ENCODE results near the gene KCTD11.

The KCTD11 gene

DNA sequence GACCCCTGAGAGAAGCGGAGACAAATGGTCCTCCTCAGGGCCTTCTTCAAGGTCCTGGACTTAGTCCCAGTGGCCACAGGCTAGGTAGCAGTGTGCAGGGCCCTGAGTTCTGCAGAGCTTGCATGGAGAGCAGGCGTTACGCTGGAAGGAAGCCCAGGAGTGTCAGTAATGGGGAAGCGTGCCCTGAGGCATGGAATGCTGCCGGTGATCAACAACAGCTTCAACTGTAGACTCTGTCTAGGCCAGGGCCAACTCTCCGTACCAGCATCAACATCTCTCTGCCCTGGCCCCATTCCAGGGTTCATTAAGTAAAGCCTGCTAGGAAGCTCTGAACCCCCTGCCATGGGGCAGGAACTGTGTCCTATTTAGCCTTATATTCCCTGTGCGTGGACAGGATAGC is 28.4 kb downstream of the KCTD11 start:
- no peak for DNase-seq

DNA sequence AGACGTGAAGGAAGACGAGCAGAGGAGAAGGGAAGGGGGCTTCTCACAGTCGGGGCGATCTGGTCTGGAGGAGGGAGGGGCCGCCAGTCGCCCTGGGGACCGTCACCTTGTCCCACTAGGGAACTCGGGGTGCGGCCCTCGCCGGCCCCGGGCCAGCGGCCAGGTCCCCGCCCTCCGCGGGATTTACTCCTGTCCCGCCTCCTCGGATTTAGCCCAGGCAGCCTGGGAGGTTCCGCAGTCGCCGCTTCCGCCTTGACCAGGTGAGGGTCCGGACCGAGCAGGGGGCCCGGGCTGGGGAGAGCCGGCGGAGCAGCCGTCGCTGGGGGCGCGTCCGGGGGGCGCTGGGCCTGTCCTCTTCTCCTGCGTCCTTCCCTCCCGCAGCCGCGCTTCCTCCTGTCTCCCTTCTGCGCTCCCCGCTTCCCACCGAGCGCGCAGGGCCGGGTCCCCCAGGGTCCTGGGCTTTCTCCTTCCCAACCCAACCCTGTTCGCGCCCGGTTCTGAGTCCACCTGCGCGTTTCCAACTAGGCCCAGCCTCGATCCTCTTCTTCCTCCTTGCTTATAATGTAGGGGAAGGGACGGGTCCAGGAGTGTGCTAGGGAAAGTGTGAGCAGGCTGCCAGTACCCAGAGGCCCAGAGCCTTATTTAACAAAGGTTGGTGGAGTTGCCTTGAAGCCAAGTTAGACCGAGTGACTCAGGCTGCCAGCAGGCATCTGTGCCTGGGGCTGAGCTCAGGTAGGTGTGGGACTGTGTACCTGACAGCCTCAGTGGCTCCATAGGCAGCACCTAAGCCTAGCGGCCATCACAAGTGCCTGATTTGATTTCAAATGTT is 29.1 kb downstream of the KCTD11 start, which contains the start of gene TNK1:
TNK1 (plus strand) TSS at position 235 of the 829 bp plus-strand sequence. CDS start 1,838 bp downstream, outside the sequence.
- DNase-seq, result no peak

DNA sequence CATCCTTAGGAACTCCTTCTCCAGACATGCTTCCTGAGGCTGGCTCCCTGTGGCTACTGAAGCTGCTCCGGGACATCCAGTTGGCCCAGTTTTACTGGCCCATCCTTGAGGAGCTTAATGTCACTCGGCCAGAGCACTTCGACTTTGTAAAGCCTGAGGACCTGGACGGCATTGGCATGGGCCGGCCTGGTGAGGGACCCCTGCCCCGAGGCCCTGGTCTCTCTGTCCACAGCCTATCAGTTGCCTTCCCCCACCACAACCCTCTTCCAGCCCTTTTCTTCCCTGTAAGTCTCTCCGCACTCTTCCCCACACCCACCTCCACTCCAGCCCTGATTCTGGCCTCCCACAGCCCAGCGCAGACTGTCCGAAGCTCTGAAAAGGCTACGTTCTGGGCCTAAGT is 30.9 kb downstream of the KCTD11 start:
- no peak for DNase-seq

DNA sequence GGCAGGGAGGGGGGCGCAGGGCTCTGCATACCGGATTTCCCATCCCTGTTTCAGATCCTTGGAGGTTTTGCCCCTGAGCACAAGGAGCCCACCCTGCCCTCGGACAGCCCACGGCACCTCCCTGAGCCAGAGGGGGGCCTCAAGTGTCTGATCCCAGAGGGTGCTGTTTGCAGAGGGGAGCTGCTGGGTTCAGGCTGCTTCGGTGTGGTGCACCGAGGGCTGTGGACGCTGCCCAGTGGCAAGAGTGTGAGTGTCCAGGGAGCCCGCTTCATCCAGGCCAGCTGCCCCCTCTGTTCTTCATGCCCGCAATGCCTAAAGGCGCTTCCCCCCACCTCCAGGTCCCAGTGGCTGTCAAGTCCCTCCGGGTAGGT is 31.4 kb downstream of the KCTD11 start:
- no peak for DNase-seq

DNA sequence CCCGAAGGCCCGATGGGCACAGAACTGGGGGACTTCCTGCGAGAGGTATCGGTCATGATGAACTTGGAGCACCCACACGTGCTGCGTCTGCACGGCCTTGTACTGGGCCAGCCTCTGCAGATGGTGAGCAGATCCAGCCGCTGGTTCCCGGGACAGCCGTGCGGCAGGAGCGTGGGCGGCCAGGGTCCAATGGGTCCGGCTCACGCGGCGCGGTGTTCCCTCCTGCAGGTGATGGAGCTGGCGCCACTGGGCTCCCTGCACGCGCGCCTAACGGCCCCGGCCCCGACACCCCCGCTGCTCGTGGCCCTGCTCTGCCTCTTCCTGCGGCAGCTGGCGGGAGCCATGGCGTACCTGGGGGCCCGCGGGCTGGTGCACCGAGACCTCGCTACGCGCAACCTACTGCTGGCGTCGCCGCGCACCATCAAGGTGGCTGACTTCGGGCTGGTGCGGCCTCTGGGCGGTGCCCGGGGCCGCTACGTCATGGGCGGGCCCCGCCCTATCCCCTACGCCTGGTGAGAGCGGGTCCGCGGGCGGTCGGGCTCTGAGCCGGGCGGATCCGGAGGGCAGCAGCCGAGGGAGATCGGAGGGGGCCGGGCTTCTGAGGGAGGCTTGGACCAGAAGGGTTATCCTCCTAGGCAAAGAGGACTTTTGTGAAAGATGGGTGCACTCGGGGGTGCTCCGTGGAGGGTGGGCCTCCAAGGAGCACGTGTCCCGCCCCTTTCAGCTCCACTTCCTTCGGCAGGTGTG is 32.0 kb downstream of the KCTD11 start:
- peak; percentile 87 for DNase-seq

DNA sequence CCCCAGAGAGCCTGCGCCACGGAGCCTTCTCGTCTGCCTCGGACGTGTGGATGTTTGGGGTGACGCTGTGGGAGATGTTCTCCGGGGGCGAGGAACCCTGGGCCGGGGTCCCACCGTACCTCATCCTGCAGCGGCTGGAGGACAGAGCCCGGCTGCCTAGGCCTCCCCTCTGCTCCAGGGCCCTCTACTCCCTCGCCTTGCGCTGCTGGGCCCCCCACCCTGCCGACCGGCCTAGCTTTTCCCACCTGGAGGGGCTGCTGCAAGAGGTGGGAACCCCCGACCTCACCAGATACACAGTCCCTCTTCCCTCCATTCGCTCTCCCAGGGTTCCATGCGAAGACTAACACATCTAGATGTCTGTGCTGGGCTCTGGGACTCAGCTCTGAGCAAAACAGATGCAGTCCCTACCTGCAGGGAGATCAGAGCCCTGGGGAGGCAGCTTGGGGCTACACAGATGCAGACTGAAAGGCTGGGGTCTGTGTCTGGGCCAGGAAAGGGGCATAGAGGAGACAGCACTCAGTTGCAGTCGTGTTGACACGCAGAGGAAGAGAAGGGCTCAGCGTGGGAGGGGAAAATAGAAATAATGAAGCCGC is 32.6 kb downstream of the KCTD11 start:
- no peak for DNase-seq

DNA sequence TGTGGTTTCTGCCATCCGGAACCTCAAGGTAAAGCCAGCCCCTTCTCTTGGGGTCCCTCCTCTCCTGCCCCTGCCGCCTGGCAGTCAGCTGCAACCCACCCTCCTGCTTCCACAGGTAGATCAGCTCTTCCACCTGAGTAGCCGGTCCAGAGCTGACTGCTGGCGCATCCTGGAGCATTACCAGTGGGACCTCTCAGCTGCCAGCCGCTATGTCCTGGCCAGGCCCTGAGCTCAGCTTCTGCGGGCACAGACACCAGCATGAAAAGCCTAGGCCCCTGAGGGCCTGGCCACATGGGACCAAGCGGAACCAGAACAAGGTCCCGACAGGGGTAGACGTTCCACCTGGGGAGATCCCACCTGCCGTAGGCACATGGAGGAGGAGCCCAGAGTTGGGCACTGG is 36.9 kb downstream of the KCTD11 start:
- DNase-seq, result no peak

DNA sequence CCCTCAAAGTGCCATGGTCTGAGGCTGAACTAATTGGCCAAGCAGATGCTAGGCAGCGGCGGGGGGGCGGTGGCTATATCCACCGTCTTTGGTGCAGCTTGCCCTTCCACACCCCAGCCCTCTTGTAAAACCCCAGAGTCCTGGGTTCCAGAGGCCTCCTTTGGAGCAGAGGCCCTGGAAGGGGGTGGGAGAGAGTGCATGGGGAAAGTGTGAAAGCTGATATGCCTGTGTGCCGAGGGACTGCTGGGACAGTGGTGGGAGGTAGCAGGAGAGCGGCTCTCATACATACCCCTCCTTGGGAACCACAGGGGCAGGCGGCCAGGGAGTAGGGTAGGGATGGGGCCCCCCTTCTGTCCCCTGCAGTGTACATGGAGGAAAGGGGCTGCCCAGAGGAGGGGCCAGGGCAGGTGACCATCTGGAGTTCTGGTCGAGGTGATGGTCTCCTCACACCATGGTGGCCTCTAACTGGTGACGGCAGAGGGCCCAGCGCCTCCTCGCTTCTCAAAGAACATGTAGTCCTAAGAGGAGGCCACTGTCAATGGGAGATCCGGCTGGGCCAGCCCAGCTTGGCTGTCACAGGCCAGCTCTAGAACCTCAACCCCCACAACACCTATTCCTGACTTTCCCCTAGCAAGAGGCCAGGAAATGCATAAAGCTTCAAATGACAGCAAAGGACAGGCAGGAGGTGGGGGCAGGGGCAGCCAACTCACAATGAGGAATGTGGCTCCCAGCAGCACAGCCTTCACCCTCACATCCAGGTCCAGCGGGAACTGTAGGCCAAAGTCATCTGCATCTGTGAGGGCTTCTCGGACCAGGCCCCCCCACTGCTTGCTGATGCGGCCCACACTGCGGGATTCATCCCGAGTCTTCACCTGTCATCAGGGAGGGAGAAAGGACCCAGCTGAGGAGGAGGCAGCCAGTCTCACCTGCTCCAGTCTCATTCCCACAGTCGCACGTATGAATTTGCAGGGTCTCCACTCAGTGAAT is 38.3 kb downstream of the KCTD11 start:
- no peak for DNase-seq

DNA sequence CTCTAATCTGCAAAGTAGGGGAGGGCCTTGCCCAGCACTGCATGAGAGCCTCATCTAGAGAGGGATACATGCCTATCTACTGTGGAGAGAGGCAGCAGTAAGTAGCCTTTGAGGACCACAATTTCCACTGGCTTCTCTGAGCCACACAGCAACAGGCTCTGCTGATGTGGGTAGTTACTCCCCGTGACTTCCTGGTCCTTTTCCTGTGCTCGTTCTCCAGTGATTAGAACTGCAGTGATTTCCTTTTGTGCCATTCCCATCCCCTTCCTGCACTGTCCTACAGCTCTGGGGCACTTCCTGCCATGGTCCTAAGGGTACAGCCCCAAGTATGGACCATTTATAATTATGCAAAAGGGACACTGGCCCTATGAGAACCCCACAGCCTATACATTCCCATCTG is 39.3 kb downstream of the KCTD11 start:
- no peak for DNase-seq

DNA sequence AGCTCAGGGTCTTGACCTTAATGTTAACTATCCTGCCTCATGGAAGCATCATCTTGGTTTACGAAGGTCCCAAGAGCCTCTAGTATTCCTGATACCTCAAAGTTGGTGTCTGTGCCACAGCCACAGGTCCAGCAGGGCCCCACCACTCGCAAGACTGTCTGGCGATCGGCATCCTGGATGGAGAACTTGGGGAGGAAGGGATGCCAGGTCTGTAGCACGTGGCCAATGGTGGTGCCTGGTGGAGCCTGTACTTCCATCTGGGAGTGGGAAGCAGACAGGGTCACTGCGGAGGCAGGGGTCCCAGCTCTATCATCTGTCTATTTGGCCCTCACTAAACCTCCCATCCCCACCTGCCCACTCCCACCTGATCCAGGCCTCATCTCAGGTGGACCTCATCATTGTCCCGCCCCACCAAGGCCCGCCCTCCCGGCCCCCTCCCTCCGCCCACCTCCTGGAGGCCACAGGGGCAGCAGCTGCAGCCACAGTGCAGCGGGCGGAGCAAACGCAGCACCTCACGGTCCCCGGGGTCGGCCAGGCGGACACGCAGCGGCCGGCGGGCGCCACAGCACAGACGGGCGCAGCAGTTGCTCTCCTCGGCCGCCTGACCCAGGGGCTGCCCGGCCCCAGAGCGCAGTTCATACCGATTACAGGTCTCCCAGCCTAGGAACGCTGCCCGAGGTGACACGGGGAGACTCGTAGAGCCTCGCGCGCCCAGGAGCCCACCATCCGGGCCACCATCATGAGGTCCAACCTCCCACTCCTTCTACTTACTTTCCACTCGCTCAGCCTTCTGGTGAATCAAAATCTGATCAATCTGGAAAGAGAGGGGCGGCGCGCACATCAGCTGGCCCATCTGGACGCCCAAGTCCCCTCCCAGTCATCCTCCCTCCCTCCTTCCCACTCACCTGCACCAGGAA is 41.0 kb downstream of the KCTD11 start:
- DNase-seq, result no peak

DNA sequence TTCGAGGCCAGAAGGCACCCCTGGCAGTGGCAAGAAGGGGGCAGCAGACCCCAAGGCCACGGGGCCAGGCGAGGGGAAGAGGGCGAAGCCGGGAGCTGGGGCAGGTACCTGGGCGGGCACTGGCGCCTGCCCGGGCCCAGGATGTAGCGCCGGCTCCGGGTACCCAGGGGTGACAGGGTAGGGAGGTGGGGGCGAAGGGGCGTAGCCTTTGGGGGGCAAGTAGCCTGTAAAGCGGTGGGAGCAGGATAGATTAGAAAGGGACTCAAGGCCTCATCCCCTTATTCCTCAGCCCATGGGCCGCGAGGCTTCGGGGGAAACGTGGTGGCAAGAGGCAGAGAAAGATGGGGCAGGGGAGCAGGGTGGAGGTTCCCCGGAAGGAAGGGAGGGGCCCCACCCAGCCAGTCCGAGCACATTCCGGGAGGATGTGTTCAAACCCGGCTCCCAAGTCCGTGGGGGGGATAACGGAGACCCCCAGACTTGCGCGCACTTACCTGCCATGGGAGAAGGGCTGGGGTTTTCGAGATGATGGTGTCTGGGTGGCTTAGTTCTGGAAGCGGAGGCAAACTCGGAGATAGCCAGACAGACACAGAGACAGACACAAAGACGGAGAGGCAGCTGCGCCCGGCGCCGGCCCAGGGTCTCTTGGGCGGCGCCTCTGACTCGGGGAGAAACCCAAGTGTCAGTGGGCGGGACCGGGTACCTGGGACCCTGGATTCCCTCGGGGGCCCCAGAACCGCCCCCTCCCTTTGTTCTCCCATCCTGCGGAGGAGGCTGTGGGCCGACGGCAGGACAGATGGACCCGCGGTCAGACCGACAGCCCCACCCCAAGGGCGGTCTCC is 41.9 kb downstream of the KCTD11 start:
- DNase-seq, result peak; percentile 83

DNA sequence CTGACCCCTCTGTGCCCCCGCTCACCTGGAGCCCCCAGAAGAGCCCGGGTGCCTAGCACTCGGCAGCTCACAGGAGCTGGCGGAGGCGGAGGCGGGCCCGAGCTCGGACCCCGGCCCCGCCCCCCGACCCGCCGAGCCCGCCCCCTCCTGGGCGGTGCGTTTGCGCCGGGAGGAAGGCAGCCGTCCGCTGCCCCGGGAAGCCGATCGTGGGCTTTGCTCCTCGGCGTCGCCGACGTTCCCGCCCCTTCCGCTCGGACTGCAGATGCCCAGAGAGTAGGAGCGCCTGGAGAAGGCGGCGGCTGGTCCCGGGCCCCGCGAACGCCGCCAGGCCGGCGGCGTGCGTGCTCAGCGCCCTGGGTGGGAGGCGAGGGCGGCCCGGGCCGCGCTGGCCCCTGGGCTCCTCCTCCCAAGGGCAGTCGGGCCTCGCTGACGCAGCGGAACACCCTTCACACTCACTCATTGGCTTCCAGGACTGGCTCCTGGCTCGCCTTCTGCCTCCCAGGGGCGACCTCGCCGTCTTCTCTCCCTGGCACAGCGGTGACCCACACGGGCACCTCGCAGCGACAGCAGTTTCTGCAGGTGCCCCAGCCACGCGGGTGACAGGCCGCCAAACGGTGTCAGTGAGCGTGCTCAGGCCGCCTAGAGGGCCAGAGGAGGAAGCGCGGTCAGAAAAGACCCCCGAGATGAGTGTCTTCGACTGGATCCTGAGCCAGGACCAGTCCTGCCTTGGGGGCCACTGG is 42.7 kb downstream of the KCTD11 start, which contains the start of gene PLSCR3:
PLSCR3 (minus strand) TSS at position 74 of the 740 bp plus-strand sequence. CDS start 415 bp downstream, outside the sequence.
- DNase-seq, result peak; percentile 88

DNA sequence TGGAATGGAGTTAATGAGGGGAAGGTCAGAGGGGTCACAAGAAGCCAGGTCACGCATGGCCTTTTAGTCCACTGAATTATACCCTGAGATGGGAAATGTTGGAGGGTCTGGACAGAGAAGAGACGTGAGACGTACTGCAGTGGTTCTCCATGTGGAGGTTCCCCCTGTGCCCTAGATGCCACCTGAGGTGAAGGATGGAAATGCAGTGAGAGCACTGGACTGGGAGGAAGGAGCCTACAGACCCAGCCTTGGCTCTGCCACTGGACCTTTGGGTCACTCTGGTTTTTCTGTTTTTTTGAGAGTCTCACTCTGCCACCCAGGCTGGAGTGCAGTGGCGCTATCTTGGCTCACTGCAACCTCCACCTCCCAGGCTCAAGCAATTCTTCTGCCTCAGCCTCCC is 44.2 kb downstream of the KCTD11 start:
- DNase-seq, result no peak

DNA sequence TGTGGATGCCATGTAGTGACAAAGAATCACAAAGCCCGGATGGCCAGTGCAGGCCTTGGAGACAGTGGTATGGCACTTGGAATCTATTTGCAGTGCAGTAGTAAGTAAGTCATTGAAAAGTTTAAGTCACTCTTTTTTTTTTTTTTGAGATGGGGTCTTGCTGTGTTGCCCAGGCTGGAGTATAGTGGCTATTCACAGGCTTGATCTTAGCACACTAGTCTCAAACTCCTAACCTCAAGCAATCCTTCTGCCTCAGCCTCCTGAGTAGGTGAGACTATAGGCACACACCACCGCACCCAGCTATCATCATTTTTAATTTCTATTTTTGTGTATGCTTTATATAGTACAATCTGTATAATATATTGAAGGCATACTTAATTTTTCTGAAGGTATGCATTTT is 46.6 kb downstream of the KCTD11 start:
- DNase-seq, result no peak

DNA sequence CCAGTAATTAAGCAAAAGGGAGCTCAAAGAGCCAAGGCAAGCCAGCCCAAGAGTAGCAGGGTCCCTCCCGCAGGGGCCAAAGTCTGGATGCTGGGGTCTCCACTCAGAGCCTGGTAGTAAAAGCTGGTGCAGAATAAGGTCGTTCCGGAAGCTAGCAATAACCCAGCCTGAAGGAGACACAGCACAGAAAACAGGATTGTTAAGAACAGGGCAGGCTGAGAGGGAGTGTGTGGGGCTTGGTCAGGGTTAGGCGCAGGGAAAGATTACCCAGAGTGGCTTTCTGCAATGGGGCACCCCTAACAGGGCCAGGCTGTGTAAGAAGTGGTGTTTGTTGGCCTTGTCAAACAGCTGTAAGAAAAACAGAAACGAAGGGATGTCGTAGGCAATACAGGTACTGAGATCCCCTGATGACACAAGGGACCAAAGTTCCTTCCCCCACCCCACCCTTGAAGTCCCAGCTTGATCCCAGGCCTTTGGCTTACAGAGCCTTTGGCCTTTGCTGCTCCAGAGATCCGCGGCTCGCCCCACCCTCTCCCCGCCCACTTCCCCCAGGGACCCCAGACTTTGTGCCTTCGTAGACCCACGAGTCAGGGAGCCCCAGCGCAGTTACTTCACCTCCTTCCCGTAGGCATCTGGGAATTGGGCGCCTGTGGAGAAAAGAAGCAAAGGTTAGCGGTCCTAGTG is 51.2 kb downstream of the KCTD11 start:
- DNase-seq, result peak; percentile 52

DNA sequence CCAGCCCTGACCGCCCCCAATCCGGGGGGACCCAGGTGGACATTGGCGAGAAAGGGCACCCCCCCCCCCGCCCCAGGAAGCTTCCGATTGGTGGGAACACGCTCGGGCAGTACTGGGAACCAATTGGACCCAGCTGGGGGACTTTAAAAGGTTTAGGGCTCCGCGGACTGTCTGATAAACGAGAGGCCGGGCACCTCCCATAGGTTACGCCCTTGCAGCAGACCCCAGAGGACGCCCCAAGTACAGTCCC is 51.7 kb downstream of the KCTD11 start:
- no peak for DNase-seq

DNA sequence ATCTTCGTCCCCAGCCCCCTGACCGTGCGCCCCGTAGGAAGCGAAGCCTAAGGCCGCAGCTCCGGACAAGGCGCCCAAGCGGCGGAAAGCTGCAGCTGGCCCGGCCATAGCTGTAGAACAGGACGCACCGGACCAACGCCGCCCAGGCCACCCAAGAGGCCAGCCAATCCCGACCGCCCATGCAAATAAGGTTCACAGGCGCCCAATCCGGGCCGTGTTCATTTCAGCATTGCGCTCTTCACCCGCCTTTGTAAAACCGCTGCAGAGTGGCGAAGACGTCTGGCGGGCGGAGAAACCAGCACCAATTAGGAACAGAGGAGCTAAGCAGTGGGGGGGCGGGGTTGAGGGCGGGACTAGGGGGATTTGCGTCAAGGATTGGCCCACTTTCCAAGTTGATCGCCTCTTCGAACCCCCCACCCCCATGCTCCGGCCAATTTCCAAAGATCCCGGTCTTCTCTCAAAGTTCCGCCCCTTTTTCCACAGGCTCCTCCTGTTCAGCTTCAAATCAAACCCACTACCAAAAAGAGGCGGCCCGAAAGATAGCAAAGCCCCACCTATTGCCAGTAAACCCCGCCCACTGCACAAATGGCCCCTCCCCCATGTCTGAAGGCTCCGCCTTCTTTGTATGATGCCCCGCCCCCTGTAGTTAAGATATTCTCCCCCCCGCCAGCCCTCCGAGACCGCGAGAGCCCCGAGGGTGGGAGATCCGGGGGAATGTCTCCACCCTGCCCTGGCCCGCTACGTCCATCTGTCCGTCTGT is 52.2 kb downstream of the KCTD11 start, which contains the start of gene TMEM256:
TMEM256 (minus strand) TSS at position 121 of the 760 bp plus-strand sequence; CDS start at position 108, 13 bp downstream.
- DNase-seq, result peak; percentile 98

Measured in CD4-positive, alpha-beta T cell treated with Interleukin-17A for 4 hours (primary cell).